ENCODE measurements around the gene HELZ. TPM values are rescaled to one million over a fixed set of nuclear protein-coding genes. Genes with fewer than 3 reads are reported as not detected.

HELZ gene
- total and polyA plus RNA-seq, 2 experiments from 2014 or later: 23.9 to 25.4 TPM

- Histone ChIP-seq H4K20me1 (ENCODE audit: insufficient read depth) (no peaks in the 10 kb centered on the region), H3K4me1 (ENCODE audit: insufficient read depth) (no peaks in the 10 kb centered on the region), H3K4me3 (no peak overlapping the region), H3K27ac (no peak overlapping the region), H2AFZ (no peak overlapping the region), H3K9me2 (ENCODE audit: insufficient read depth) (no peaks in the 10 kb centered on the region), H3K27me3 (replicated peaks; ENCODE audit: insufficient read depth) (no peaks in the 10 kb centered on the region), H3K79me2 (ENCODE audit: insufficient read depth) (peaks cover 9% of the 10 kb centered on the region), H3F3A (ENCODE audit: insufficient read depth) (peaks cover 5% of the 10 kb centered on the region; the same call in 1 of the 2 replicates), H3K36me3 (ENCODE audit: low read depth) (peaks cover 17% of the 10 kb centered on the region), H3K4me2 (ENCODE audit: unreplicated experiment) (no peak overlapping the region), H3K9ac (no peak overlapping the region), H3K9me3 (ENCODE audit: low read depth) (no peaks in the 10 kb centered on the region)
- WGBS, 2 experiments (ENCODE audit: low coverage in 1 of 2, low lambda C conversion rate in 2 of 2, missing lambda C conversion rate in 2 of 2): 18 to 38% methylated on average over 1 of the region's 1 CpG
- in situ Hi-C loops (cut with MboI): no loop called here
- no peak for TF ChIP-seq EZH2phosphoT487 (IDR thresholded peaks at IDR 0.05; ENCODE audit: insufficient read depth, low read depth)
- no peak for TF ChIP-seq EZH2 (IDR thresholded peaks at IDR 0.05; ENCODE audit: insufficient read depth, poor library complexity, severe bottlenecking)
- DNase-seq: peak; percentile 3
These were observed 61.5 kb downstream of the HELZ start for GRCh38 chr17:67183531-67183930.

GRCh38 chr17:67181825-67182224, 63.2 kb downstream of the HELZ start:
- Histone ChIP-seq H3K27ac (no peak overlapping the region), H3K4me2 (ENCODE audit: unreplicated experiment) (no peak overlapping the region), H3K9me3 (ENCODE audit: low read depth) (no peaks in the 10 kb centered on the region), H3F3A (ENCODE audit: insufficient read depth) (peaks cover 5% of the 10 kb centered on the region; the same call in 1 of the 2 replicates), H2AFZ (no peak overlapping the region), H4K20me1 (ENCODE audit: insufficient read depth) (no peaks in the 10 kb centered on the region), H3K4me1 (ENCODE audit: insufficient read depth) (no peaks in the 10 kb centered on the region), H3K79me2 (ENCODE audit: insufficient read depth) (peaks cover 9% of the 10 kb centered on the region; the same call in 1 of the 2 replicates), H3K9me2 (ENCODE audit: insufficient read depth) (no peaks in the 10 kb centered on the region), H3K4me3 (no peak overlapping the region), H3K36me3 (ENCODE audit: low read depth) (peaks cover 15% of the 10 kb centered on the region), H3K27me3 (replicated peaks; ENCODE audit: insufficient read depth) (no peaks in the 10 kb centered on the region), H3K9ac (no peak overlapping the region)
- no peak for DNase-seq
- TF ChIP-seq EZH2 (IDR thresholded peaks at IDR 0.05; ENCODE audit: insufficient read depth, poor library complexity, severe bottlenecking) (no peak), EZH2phosphoT487 (IDR thresholded peaks at IDR 0.05; ENCODE audit: insufficient read depth, low read depth) (no peak)
- 96 to 100% methylated on average over 3 of the region's 3 CpGs for WGBS, 2 experiments (ENCODE audit: low coverage in 1 of 2, low lambda C conversion rate in 2 of 2, missing lambda C conversion rate in 2 of 2)
- in situ Hi-C loops (cut with MboI): no loop called here

GRCh38 chr17:67180275-67180674, 64.7 kb downstream of the HELZ start:
- peaks cover 5% of the 10 kb centered on the region; the same call in 1 of the 2 replicates for H3F3A ChIP-seq (ENCODE audit: insufficient read depth)
- no peaks in the 10 kb centered on the region for H3K4me1 ChIP-seq (ENCODE audit: insufficient read depth)
- H3K79me2 ChIP-seq (ENCODE audit: insufficient read depth): 0 out of 2 replicates have a peak, but pooled peaks cover 8% of the 10 kb centered on the region
- TF ChIP-seq EZH2phosphoT487 (IDR thresholded peaks at IDR 0.05; ENCODE audit: insufficient read depth, low read depth) (no peak), EZH2 (IDR thresholded peaks at IDR 0.05; ENCODE audit: insufficient read depth, poor library complexity, severe bottlenecking) (no peak)
- no peaks in the 10 kb centered on the region for H3K27me3 ChIP-seq (replicated peaks; ENCODE audit: insufficient read depth)
- H3K9me3 ChIP-seq (ENCODE audit: low read depth): no peaks in the 10 kb centered on the region
- H3K4me2 ChIP-seq (ENCODE audit: unreplicated experiment): no peak overlapping the region
- DNase-seq: no peak
- H3K36me3 ChIP-seq (ENCODE audit: low read depth): peaks cover 22% of the 10 kb centered on the region
- 92 to 94% methylated on average over 5 of the region's 5 CpGs for WGBS, 2 experiments (ENCODE audit: low coverage in 1 of 2, low lambda C conversion rate in 2 of 2, missing lambda C conversion rate in 2 of 2)
- H3K27ac ChIP-seq: no peak overlapping the region
- no peak overlapping the region for H2AFZ ChIP-seq
- H3K9ac ChIP-seq: no peak overlapping the region
- in situ Hi-C loops (cut with MboI): no loop called here
- H3K4me3 ChIP-seq: no peak overlapping the region
- H4K20me1 ChIP-seq (ENCODE audit: insufficient read depth): no peaks in the 10 kb centered on the region
- no peaks in the 10 kb centered on the region for H3K9me2 ChIP-seq (ENCODE audit: insufficient read depth)

- no peaks in the 10 kb centered on the region for H4K20me1 ChIP-seq (ENCODE audit: insufficient read depth)
- H3K9ac ChIP-seq: no peak overlapping the region
- H3K4me1 ChIP-seq (ENCODE audit: insufficient read depth): no peaks in the 10 kb centered on the region
- H3K79me2 ChIP-seq (ENCODE audit: insufficient read depth): 0 out of 2 replicates have a peak, but pooled peaks cover 4% of the 10 kb centered on the region
- no peak overlapping the region for H2AFZ ChIP-seq
- in situ Hi-C loops (cut with MboI): no loop called here
- H3F3A ChIP-seq (ENCODE audit: insufficient read depth): peaks cover 5% of the 10 kb centered on the region; the same call in 1 of the 2 replicates
- H3K36me3 ChIP-seq (ENCODE audit: low read depth): peaks cover 22% of the 10 kb centered on the region
- TF ChIP-seq EZH2phosphoT487 (IDR thresholded peaks at IDR 0.05; ENCODE audit: insufficient read depth, low read depth): no peak
- no peak for TF ChIP-seq EZH2 (IDR thresholded peaks at IDR 0.05; ENCODE audit: insufficient read depth, poor library complexity, severe bottlenecking)
- H3K4me3 ChIP-seq: no peak overlapping the region
- 96 to 97% methylated on average over 4 of the region's 4 CpGs for WGBS, 2 experiments (ENCODE audit: low coverage in 1 of 2, low lambda C conversion rate in 2 of 2, missing lambda C conversion rate in 2 of 2)
- H3K27me3 ChIP-seq (replicated peaks; ENCODE audit: insufficient read depth): no peaks in the 10 kb centered on the region
- no peak for DNase-seq
- H3K4me2 ChIP-seq (ENCODE audit: unreplicated experiment): no peak overlapping the region
- no peaks in the 10 kb centered on the region for H3K9me2 ChIP-seq (ENCODE audit: insufficient read depth)
- no peak overlapping the region for H3K27ac ChIP-seq
- H3K9me3 ChIP-seq (ENCODE audit: low read depth): no peaks in the 10 kb centered on the region
These were observed 66.4 kb downstream of the HELZ start for GRCh38 chr17:67178555-67178954.

- Histone ChIP-seq H3K9ac (no peak overlapping the region), H3K79me2 (ENCODE audit: insufficient read depth) (0 out of 2 replicates have a peak, but pooled peaks cover 5% of the 10 kb centered on the region), H3K9me3 (ENCODE audit: low read depth) (no peaks in the 10 kb centered on the region), H3K9me2 (ENCODE audit: insufficient read depth) (no peaks in the 10 kb centered on the region), H3K36me3 (ENCODE audit: low read depth) (peaks cover 22% of the 10 kb centered on the region), H3K27ac (no peak overlapping the region), H3F3A (ENCODE audit: insufficient read depth) (no peaks in the 10 kb centered on the region), H3K4me1 (ENCODE audit: insufficient read depth) (no peaks in the 10 kb centered on the region), H3K4me3 (no peak overlapping the region), H3K27me3 (replicated peaks; ENCODE audit: insufficient read depth) (no peaks in the 10 kb centered on the region), H4K20me1 (ENCODE audit: insufficient read depth) (no peaks in the 10 kb centered on the region), H2AFZ (no peak overlapping the region), H3K4me2 (ENCODE audit: unreplicated experiment) (no peak overlapping the region)
- in situ Hi-C loops (cut with MboI): no loop called here
- DNase-seq: no peak
- TF ChIP-seq EZH2 (IDR thresholded peaks at IDR 0.05; ENCODE audit: insufficient read depth, poor library complexity, severe bottlenecking) (no peak), EZH2phosphoT487 (IDR thresholded peaks at IDR 0.05; ENCODE audit: insufficient read depth, low read depth) (no peak)
These were observed 67.3 kb downstream of the HELZ start for GRCh38 chr17:67177732-67178131.
